HepG2 (cell line): Measurements from ENCODE around the gene GCN1. TPM values are rescaled to one million over a fixed set of nuclear protein-coding genes. Genes with fewer than 3 reads are reported as not detected.

ENCODE experiments used
- CBX1 ChIP-seq: IDR thresholded peaks from one replicate; pipeline ENCODE4 v1.6.1; 2016; ENCODE audit warnings: antibody characterized with exemption, low read depth
- HHEX ChIP-seq: IDR thresholded peaks from 2 replicates; pipeline ENCODE4 v1.6.1; 2016; ENCODE audit warnings: control low read depth
- KDM1A ChIP-seq: IDR thresholded peaks from 2 replicates; pipeline ENCODE4 v1.6.1; 2016; ENCODE audit warnings: missing compliant biosample characterization
- MTF1 ChIP-seq: sonication (generic); formaldehyde crosslinking; IDR thresholded peaks from 2 replicates; pipeline ENCODE4 v1.5.0; 2020; ENCODE audit warnings: missing genetic modification reagents
- MXI1 ChIP-seq: IDR thresholded peaks from 3 replicates; pipeline ENCODE4 v1.6.1; 2012; ENCODE audit warnings: low read depth, low read length, inconsistent platforms, borderline replicate concordance
- PAF1 ChIP-seq: IDR thresholded peaks from 2 replicates; pipeline ENCODE4 v1.6.1; 2016; ENCODE audit warnings: missing genetic modification reagents, missing compliant biosample characterization
- SNAI1 ChIP-seq: sonication (generic); formaldehyde crosslinking; IDR thresholded peaks from 2 replicates; pipeline ENCODE4 v1.5.0; 2020; ENCODE audit warnings: mild to moderate bottlenecking, missing genetic modification reagents, borderline replicate concordance
- SNAPC5 ChIP-seq: sonication (generic); formaldehyde crosslinking; IDR thresholded peaks from 2 replicates; pipeline ENCODE4 v1.8.1; 2023; ENCODE audit warnings: mild to moderate bottlenecking, missing genetic modification reagents, borderline replicate concordance
- TOE1 ChIP-seq: sonication (generic); formaldehyde crosslinking; IDR thresholded peaks from 2 replicates; pipeline ENCODE4 v1.4.0; 2020; ENCODE audit warnings: mild to moderate bottlenecking, missing genetic modification reagents
- ZBED4 ChIP-seq: sonication (generic); formaldehyde crosslinking; IDR thresholded peaks from 2 replicates; pipeline ENCODE4 v1.4.0; 2020; ENCODE audit warnings: missing genetic modification reagents, borderline replicate concordance
- ZBTB46 ChIP-seq: sonication (generic); formaldehyde crosslinking; IDR thresholded peaks from 2 replicates; pipeline ENCODE4 v1.4.0; 2020; ENCODE audit warnings: mild to moderate bottlenecking, missing genetic modification reagents, borderline replicate concordance
- ZNF142 ChIP-seq: sonication (generic); formaldehyde crosslinking; IDR thresholded peaks from 2 replicates; pipeline ENCODE4 v1.4.0; 2020; ENCODE audit warnings: missing genetic modification reagents
- ZNF143 ChIP-seq: sonication (generic); formaldehyde crosslinking; IDR thresholded peaks from 2 replicates; pipeline ENCODE4 v1.4.0; 2020; ENCODE audit warnings: missing genetic modification reagents
- ZNF260 ChIP-seq: sonication (generic); formaldehyde crosslinking; IDR thresholded peaks from 2 replicates; pipeline ENCODE4 v1.4.0; 2020; ENCODE audit warnings: missing genetic modification reagents, low read depth, mild to moderate bottlenecking, borderline replicate concordance
- ZNF441 ChIP-seq: sonication (generic); formaldehyde crosslinking; IDR thresholded peaks from 2 replicates; pipeline ENCODE4 v1.7.0; 2021; ENCODE audit warnings: missing genetic modification reagents, borderline replicate concordance
- ZNF616 ChIP-seq: sonication (generic); formaldehyde crosslinking; IDR thresholded peaks from 2 replicates; pipeline ENCODE4 v1.5.0; 2020; ENCODE audit warnings: low read depth, mild to moderate bottlenecking, missing genetic modification reagents
- ZNF850 ChIP-seq: sonication (generic); formaldehyde crosslinking; conservative IDR thresholded peaks from 2 replicates; pipeline ENCODE4 v1.9.0; 2021; ENCODE audit warnings: mild to moderate bottlenecking, missing genetic modification reagents
- ZSCAN9 ChIP-seq: IDR thresholded peaks from 2 replicates; pipeline ENCODE4 v1.6.1; 2016; ENCODE audit warnings: borderline replicate concordance
- polyA plus RNA-seq, 8 experiments: library from polyadenylated mRNA; depleted of rRNA in 3 of 8; stranded (reverse) in 7 of 8; unstranded in 1 of 8; fragments of >200 nt; fragmentation: Illumina TruSeq in 4 of 8; extraction: Trizol in 4 of 8; gene quantifications; 2 replicates each; pipeline versions ENCODE4 v1.2.1 to v1.2.3, GENCODE V29; 2011 to 2016; ENCODE audit warnings: low read depth in 4 of 8, missing spikeins in 1 of 8, mixed read lengths in 1 of 8; ENCODE audit not compliant: insufficient read depth in 1 of 8
- total RNA-seq, 5 experiments: library from RNA; depleted of rRNA; stranded (reverse); fragments of >200 nt; fragmentation: Illumina TruSeq; extraction: Trizol; gene quantifications; 2 replicates each; pipeline ENCODE4 v1.2.3, GENCODE V29; 2016; ENCODE audit warnings: low read depth in 1 of 5

The GCN1 gene
- total and polyA plus RNA-seq, 2 of the 13 experiments (the other 11 are each of a cell fraction or from before 2014, with no cell fraction given): 58.2 to 83.0 TPM

- TF ChIP-seq ZNF142 (CRISPR knock-in tag): no peak
- TF ChIP-seq TOE1 (CRISPR knock-in tag): no peak
- TF ChIP-seq SNAI1: 0 out of 2 replicates have a peak, but pooled peaks have one; percentile 2
- TF ChIP-seq ZNF143 (CRISPR knock-in tag): no peak
- no peak for TF ChIP-seq ZBTB46 (CRISPR knock-in tag)
- TF ChIP-seq PAF1: no peak
- no peak for TF ChIP-seq ZNF850 (CRISPR knock-in tag)
- no peak for TF ChIP-seq CBX1
- TF ChIP-seq KDM1A (CRISPR knock-in tag): no peak
- no peak for TF ChIP-seq ZBED4 (CRISPR knock-in tag)
- no peak for TF ChIP-seq MTF1
- 0 out of 2 replicates have a peak, but pooled peaks have one; percentile 15 for TF ChIP-seq ZNF616
- no peak for TF ChIP-seq HHEX (CRISPR knock-in tag)
- no peak for TF ChIP-seq ZSCAN9 (CRISPR knock-in tag)
- TF ChIP-seq ZNF260: no peak
- no peak for TF ChIP-seq MXI1
- TF ChIP-seq SNAPC5 (CRISPR knock-in tag): no peak
- no peak for TF ChIP-seq ZNF441 (CRISPR knock-in tag)
Measured at GRCh38 chr12:120200364-120200800, 5.9 kb upstream of the GCN1 start (continued).
